Measurements from ENCODE around the gene CAMSAP3. TPM values are rescaled to one million over a fixed set of nuclear protein-coding genes. Genes with fewer than 3 reads are reported as not detected.

Gene CAMSAP3
- total RNA-seq, 1 experiment from 2014 or later: 28.4 TPM

DNA sequence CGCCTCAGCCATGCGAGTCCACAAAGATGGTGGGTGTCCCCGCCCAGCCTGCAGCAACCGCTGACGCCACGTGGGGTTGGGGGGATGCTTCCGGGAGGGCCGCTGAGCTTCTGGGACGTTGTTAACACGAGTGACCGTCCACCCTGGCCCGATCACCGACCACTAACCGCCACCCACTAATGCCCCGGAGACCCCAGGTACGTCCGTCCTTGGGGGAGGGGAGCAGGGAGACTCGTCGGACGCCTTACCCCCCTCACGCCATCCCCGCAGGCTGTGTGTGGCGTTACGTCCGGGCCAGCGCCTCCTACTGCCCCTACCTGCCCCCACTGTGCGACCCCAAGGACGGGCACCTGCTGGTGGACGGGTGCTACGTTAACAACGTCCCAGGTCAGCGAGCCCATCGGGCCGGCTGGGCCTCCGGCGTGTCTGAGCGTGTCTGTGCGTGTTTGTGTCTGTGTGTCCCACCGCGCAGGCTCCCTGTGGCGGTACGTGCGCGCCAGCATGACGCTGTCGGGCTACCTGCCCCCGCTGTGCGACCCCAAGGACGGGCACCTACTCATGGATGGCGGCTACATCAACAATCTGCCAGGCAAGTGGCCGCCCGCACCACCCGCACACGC lies 38.9 kb upstream of the CAMSAP3 start:
- Histone ChIP-seq H3K23me2 (ENCODE audit: insufficient read length, low read depth, low read length, poor library complexity, severe bottlenecking) (no peaks in the 10 kb centered on the region), H3K27me3 (ENCODE audit: insufficient read depth, low read length) (no peaks in the 10 kb centered on the region), H3K23ac (ENCODE audit: insufficient read length, low read depth, low read length) (no peak overlapping the region), H2AFZ (ENCODE audit: low read length) (no peak overlapping the region), H3K27ac (ENCODE audit: insufficient read length, low read depth, low read length) (no peak overlapping the region), H3K79me1 (ENCODE audit: insufficient read depth, low read depth, low read length, poor library complexity, severe bottlenecking) (no peaks in the 10 kb centered on the region), H3K4ac (ENCODE audit: low read depth, low read length) (no peak overlapping the region), H3K4me1 (ENCODE audit: insufficient read depth, low read length) (peaks cover 2% of the 10 kb centered on the region; the same call in 1 of the 2 replicates), H2BK15ac (ENCODE audit: low read depth, low read length) (no peak overlapping the region), H4K8ac (replicated peaks; ENCODE audit: insufficient read length, low read depth, low read length) (no peak overlapping the region), H3K14ac (ENCODE audit: insufficient read depth, low read length) (no peak overlapping the region; the same call in 1 of the 2 replicates), H4K20me1 (ENCODE audit: control insufficient read depth, insufficient read depth, insufficient read length) (no peaks in the 10 kb centered on the region), H3K9ac (ENCODE audit: extremely low read depth, insufficient read length, low read length) (no peak overlapping the region), H4K91ac (ENCODE audit: insufficient read length, low read depth, low read length) (no peak overlapping the region), H3T11ph (ENCODE audit: low read length) (no peak overlapping the region), H2BK20ac (ENCODE audit: low read depth, low read length, poor library complexity, severe bottlenecking) (no peak overlapping the region), H2BK12ac (ENCODE audit: insufficient read length, low read depth, low read length) (no peak overlapping the region), H3K18ac (ENCODE audit: insufficient read length, low read depth, low read length) (no peak overlapping the region), H3K9me3 (ENCODE audit: control insufficient read depth, low read depth, low read length) (no peaks in the 10 kb centered on the region), H4K5ac (ENCODE audit: insufficient read length, low read depth, low read length) (no peak overlapping the region), H2BK5ac (ENCODE audit: insufficient read length, low read length) (no peak overlapping the region), H2BK120ac (ENCODE audit: low read depth, low read length, poor library complexity, severe bottlenecking) (no peak overlapping the region), H3K79me2 (ENCODE audit: insufficient read depth, low read length) (no peaks in the 10 kb centered on the region), H3K4me2 (ENCODE audit: insufficient read depth, insufficient read length, low read length) (no peak overlapping the region), H3K56ac (ENCODE audit: insufficient read length, low read depth, low read length) (no peak overlapping the region), H2AK5ac (ENCODE audit: insufficient read length, low read length) (no peak overlapping the region)
- peaks cover 20 to 58% (median 36%) of the 10 kb centered on the region in 3 experiments; a peak in 6 of 7 replicates for H3K36me3 Mint-ChIP-seq (ENCODE audit: insufficient read depth in 1 of 3, low read depth in 3 of 3)
- no peaks in the 10 kb centered on the region; a peak in 1 of 5 replicates for H3K9me3 Mint-ChIP-seq
- no peak for DNase-seq
- no CpG with 5 or more reads among the region's 54 CpGs for WGBS (ENCODE audit: extremely low coverage, insufficient read length, low lambda C conversion rate)
- TF ChIP-seq, protein P1, sequence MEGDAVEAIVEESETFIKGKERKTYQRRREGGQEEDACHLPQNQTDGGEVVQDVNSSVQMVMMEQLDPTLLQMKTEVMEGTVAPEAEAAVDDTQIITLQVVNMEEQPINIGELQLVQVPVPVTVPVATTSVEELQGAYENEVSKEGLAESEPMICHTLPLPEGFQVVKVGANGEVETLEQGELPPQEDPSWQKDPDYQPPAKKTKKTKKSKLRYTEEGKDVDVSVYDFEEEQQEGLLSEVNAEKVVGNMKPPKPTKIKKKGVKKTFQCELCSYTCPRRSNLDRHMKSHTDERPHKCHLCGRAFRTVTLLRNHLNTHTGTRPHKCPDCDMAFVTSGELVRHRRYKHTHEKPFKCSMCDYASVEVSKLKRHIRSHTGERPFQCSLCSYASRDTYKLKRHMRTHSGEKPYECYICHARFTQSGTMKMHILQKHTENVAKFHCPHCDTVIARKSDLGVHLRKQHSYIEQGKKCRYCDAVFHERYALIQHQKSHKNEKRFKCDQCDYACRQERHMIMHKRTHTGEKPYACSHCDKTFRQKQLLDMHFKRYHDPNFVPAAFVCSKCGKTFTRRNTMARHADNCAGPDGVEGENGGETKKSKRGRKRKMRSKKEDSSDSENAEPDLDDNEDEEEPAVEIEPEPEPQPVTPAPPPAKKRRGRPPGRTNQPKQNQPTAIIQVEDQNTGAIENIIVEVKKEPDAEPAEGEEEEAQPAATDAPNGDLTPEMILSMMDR (conservative IDR thresholded peaks at IDR 0.05): no peak
- peaks cover 0 to 2% of the 10 kb centered on the region in 2 experiments; a peak in 1 of 4 replicates for H3K4me1 Mint-ChIP-seq
- H3K27me3 Mint-ChIP-seq (ENCODE audit: low read depth): no peaks in the 10 kb centered on the region
- no peak overlapping the region for H3K4me3 Mint-ChIP-seq
- H3K27ac Mint-ChIP-seq: no peak overlapping the region

Measured in H9 (cell line).